GM15510 (cell line): Measurements from ENCODE around the gene PLSCR3.
A peak's percentile ranks its signal among the peaks of the same experiment; 100 is the strongest.

Experiments used
- POLR2A ChIP-seq: IDR thresholded peaks from 3 replicates; pipeline ENCODE4 v1.6.1; 2011; ENCODE audit warnings: borderline replicate concordance; ENCODE audit not compliant: insufficient read length; ENCODE audit errors: extremely low read depth

PLSCR3 gene

GRCh38 chr17:7394452-7395191 is at the start of gene PLSCR3:
TSS of gene PLSCR3 (minus strand) at chr17:7394525. CDS start at chr17:7394110, 415 bp downstream.
- peak; percentile 89 for TF ChIP-seq POLR2A

GRCh38 chr17:7443499-7444485 is 49.5 kb upstream of the PLSCR3 start:
- no peak for TF ChIP-seq POLR2A

- no peak for TF ChIP-seq POLR2A
Measured at GRCh38 chr17:7442142-7442541, 47.8 kb upstream of the PLSCR3 start.

- TF ChIP-seq POLR2A, result no peak
Measured at GRCh38 chr17:7441266-7441665, 46.9 kb upstream of the PLSCR3 start.

- TF ChIP-seq POLR2A, result peak; percentile 18
Measured at GRCh38 chr17:7440834-7441195, 46.5 kb upstream of the PLSCR3 start.

- no peak for TF ChIP-seq POLR2A
Measured at GRCh38 chr17:7440113-7440833, 45.9 kb upstream of the PLSCR3 start.

GRCh38 chr17:7439462-7440112 is 45.3 kb upstream of the PLSCR3 start, which contains the start of gene FGF11:
TSS of gene FGF11 (plus strand) at chr17:7439512. CDS start at chr17:7439621, 109 bp downstream.
- no peak for TF ChIP-seq POLR2A

GRCh38 chr17:7438656-7439460 is 44.5 kb upstream of the PLSCR3 start:
- TF ChIP-seq POLR2A, result no peak

- no peak for TF ChIP-seq POLR2A
Measured at GRCh38 chr17:7437950-7438614, 43.8 kb upstream of the PLSCR3 start.

- TF ChIP-seq POLR2A, result no peak
Measured at GRCh38 chr17:7437369-7437863, 43.1 kb upstream of the PLSCR3 start.

GRCh38 chr17:7436556-7437368 is 42.4 kb upstream of the PLSCR3 start:
- TF ChIP-seq POLR2A, result no peak

- no peak for TF ChIP-seq POLR2A
Measured at GRCh38 chr17:7435676-7436555, 41.6 kb upstream of the PLSCR3 start.

- TF ChIP-seq POLR2A, result no peak
Measured at GRCh38 chr17:7432296-7432695, 38.0 kb upstream of the PLSCR3 start.
